ENCODE results near the gene TANC1.

Gene TANC1

DNA sequence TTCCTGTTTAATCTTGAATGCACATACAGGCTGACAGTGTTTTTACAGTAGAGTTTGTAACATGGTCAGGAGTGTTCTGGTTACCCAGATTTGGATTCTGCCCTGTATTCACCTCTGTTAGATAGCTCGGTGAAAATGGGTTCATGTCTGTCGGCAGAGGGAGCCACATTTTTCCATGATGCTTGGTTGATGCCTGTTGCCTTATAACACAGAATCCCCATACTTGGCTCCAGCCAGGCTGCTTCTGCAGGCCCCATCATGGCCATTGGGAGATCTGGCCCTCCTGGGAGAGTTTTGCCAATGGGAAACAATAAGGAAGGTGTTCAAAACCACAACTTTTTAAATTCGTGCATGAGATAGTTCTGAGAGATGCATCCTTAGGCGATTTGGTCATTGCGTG lies 240.0 kb downstream of the TANC1 start:
- peaks cover 60% of the 10 kb centered on the region for H3K4me1 Mint-ChIP-seq
- H3K27me3 Mint-ChIP-seq (ENCODE audit: low read depth) = no peaks in the 10 kb centered on the region
- H3K4me3 Mint-ChIP-seq = no peak overlapping the region
- no peaks in the 10 kb centered on the region for H3K9me3 Mint-ChIP-seq
- peaks cover 68% of the 10 kb centered on the region for H3K36me3 Mint-ChIP-seq (ENCODE audit: low read depth)
- H3K27ac Mint-ChIP-seq = peak overlapping the region in 2 of 3 experiments; percentile 37 to 98
- TF ChIP-seq, protein P1, sequence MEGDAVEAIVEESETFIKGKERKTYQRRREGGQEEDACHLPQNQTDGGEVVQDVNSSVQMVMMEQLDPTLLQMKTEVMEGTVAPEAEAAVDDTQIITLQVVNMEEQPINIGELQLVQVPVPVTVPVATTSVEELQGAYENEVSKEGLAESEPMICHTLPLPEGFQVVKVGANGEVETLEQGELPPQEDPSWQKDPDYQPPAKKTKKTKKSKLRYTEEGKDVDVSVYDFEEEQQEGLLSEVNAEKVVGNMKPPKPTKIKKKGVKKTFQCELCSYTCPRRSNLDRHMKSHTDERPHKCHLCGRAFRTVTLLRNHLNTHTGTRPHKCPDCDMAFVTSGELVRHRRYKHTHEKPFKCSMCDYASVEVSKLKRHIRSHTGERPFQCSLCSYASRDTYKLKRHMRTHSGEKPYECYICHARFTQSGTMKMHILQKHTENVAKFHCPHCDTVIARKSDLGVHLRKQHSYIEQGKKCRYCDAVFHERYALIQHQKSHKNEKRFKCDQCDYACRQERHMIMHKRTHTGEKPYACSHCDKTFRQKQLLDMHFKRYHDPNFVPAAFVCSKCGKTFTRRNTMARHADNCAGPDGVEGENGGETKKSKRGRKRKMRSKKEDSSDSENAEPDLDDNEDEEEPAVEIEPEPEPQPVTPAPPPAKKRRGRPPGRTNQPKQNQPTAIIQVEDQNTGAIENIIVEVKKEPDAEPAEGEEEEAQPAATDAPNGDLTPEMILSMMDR (IDR thresholded peaks at IDR 0.05; ENCODE audit: unreplicated experiment in 3 of 3) = no peak

DNA sequence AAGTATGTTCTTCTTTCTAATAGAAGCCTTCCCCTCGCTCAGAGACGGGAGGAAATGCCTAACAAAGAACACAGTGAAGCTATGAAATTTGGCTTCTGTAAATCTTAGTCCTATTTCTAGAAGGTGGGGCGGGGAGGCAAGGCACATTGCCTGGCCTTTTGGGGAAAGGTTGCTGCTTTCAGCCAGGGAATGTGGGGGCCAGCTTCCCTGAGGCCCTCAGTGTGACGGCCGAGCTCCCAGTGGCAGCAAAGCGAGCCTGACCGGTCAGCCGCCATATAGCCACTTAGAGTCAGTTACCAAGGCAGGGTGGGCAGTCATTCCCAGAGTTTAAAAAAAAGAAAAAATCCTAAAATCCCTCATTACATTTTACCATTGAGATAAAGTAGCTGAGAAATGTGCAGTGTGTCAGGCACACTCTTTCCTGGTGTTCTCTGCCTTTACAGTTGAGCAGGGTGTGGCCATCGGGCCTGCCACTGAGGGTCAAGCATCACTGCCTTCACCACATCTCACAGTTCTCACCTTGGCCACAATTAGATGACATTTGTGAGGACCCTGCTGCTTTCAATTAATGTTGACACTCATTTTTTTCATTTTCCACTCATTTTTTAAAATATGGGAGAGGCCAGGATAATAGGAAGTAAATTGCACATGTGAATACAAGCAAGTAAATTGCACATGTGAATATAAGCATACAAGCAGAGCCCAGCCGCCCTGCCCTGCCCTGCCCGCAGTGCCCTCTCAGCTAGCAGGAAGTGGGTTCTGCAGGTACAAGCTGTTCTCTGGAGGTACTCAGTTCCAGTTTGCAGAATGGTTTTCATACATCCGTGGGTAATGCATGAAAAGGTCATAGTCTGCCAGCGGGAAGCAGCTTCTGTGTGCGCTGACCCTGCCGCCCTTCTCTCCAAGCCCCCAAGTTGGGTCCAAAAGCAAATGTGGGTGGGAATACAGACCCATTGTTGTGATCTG lies 241.2 kb downstream of the TANC1 start:
- TF ChIP-seq, protein P1 (IDR thresholded peaks at IDR 0.05; ENCODE audit: unreplicated experiment in 3 of 3) = no peak
- no peaks in the 10 kb centered on the region for H3K27me3 Mint-ChIP-seq (ENCODE audit: low read depth)
- H3K36me3 Mint-ChIP-seq (ENCODE audit: low read depth) = peaks cover 67% of the 10 kb centered on the region
- peaks cover 59% of the 10 kb centered on the region for H3K4me1 Mint-ChIP-seq
- H3K4me3 Mint-ChIP-seq = peak overlapping the region in 1 of 3 experiments; percentile 5
- no peaks in the 10 kb centered on the region for H3K9me3 Mint-ChIP-seq
- peak overlapping the region; percentile 50 to 98 (median 94) for H3K27ac Mint-ChIP-seq

DNA sequence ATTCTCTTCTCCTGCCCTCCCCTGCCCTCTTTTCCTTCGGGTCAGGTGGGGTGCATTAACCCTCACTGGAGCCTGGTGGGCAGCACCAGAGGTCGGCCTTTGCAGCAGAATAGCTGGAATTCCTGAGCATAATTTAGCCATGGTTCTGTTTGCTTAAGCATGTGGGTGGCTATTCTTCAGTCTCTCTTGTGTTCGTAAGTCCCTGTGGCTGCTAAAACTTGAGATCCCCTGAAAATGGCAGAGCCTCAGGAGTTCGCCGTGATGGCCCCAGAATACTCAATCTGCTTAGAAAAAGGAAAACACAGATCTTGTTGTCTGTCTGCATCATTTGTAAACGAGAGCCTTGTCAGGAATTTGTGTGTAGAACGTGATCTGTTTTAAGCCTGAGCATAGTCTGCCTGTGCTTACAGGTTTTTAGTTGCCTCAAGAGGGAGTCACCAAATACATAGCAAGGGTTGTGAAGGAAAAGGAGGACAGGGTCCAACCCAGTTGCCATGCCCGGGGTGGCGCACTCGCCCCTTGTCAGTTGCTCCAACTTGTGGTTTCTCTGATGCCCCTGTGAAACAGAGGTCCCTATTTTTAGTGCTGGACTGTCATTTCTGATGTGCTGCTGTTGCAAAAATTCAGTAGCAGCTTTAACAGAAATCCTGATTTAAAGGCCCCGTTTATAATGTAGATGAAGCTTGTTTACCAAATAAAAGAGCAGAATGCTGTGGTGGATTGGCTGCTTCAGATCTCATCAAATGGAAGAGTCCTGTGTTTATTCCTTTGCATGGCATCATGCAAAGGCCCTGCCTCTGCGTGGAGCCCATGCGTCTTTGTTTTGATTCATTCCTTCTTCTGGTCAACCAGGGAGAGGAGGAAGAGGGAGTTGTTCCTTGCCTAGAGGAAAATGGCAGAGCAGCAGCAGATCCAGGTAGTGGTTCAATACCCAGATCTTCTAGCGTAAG lies 243.3 kb downstream of the TANC1 start:
- Mint-ChIP-seq H3K4me3 (peak overlapping the region in 2 of 3 experiments; percentile 23 to 24), H3K27me3 (ENCODE audit: low read depth) (no peaks in the 10 kb centered on the region), H3K9me3 (no peaks in the 10 kb centered on the region), H3K4me1 (peaks cover 40% of the 10 kb centered on the region), H3K36me3 (ENCODE audit: low read depth) (peaks cover 69% of the 10 kb centered on the region), H3K27ac (peak overlapping the region; percentile 89 to 98 (median 91))
- TF ChIP-seq, protein P1 (IDR thresholded peaks at IDR 0.05; ENCODE audit: unreplicated experiment in 3 of 3) = no peak

DNA sequence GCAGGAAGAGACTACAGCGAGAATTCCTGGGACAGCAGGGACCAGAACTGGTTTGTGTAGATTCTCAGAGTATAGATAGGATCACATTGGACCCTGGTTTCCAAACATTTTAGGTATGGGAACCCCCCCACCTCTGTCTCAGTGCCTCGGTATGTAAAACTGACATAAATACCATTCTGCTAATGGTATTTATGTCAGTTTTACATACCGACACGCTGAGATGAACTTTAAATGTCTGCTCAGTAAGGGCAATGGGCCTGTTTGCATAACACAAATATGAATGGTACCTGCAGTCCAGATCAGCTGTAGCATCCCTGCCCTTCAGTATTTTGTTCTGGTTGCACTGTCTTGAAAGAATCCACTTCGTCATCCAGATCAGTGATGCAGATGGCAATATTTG lies 244.9 kb downstream of the TANC1 start:
- Mint-ChIP-seq H3K27ac (peak overlapping the region in 1 of 3 experiments; percentile 98), H3K4me1 (peaks cover 29% of the 10 kb centered on the region), H3K9me3 (no peaks in the 10 kb centered on the region), H3K4me3 (no peak overlapping the region), H3K27me3 (ENCODE audit: low read depth) (no peaks in the 10 kb centered on the region), H3K36me3 (ENCODE audit: low read depth) (peaks cover 74% of the 10 kb centered on the region)
- TF ChIP-seq, protein P1 (IDR thresholded peaks at IDR 0.05; ENCODE audit: unreplicated experiment in 3 of 3) = no peak

DNA sequence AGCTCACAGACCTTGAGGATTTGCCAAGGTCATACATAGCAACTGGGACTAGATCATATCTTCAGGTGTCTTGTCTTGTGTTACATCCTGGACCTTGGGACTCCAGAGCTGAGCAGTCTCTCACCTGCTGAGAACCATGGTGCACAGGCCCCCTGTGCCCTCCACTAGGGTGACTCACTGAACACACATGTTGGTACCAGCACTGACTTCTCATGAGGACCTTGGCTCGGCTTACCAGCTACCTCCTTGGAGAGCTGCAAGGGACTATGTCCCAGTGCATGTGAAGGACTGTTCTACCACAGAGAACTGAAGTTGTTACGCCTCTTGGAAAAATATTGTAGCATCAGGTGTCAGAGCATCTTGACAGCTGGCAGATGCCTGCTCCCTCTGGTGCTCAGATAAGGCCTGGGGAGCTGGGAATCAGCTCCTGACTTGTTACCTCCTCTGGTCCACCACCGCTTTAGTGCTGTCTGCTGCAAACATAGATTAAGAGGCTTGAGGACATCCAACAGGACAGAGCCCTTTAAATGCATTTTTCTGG lies 246.0 kb downstream of the TANC1 start:
- Mint-ChIP-seq H3K9me3 (no peaks in the 10 kb centered on the region), H3K4me3 (no peak overlapping the region), H3K4me1 (peaks cover 23% of the 10 kb centered on the region), H3K27ac (peak overlapping the region in 2 of 3 experiments; percentile 54 to 68), H3K27me3 (ENCODE audit: low read depth) (no peaks in the 10 kb centered on the region), H3K36me3 (ENCODE audit: low read depth) (peaks cover 83% of the 10 kb centered on the region)
- TF ChIP-seq, protein P1 (IDR thresholded peaks at IDR 0.05; ENCODE audit: unreplicated experiment in 3 of 3) = no peak
